Common myeloid progenitor, CD34-positive (primary cell): ENCODE data around the gene MAP7D3. TPM values are rescaled to one million over a fixed set of nuclear protein-coding genes. Genes with fewer than 3 reads are reported as not detected.
A peak's percentile ranks its signal among the peaks of the same experiment; 100 is the strongest.
"Not testable (repeated sequence)": the region's sequence is repeated elsewhere in the genome, so short reads cannot be mapped to it uniquely, and the experiment has no call there.

Experiments
- CTCF ChIA-PET: fragments of 350-600 bp; sonication (Branson Sonifier 250); formaldehyde crosslinking; loops from one replicate; lab custom pipeline; 2021; ENCODE audit warnings: antibody characterized with exemption; lab: Charles Lee
- POLR2A ChIA-PET: fragments of 350-600 bp; sonication (Branson Sonifier 250); formaldehyde crosslinking; loops from one replicate; lab custom pipeline; 2021; ENCODE audit warnings: antibody characterized with exemption; lab: Charles Lee
- DNase-seq, 3 donors: peaks; one replicate each; pipeline versions ENCODE4 v3.0.0 to v3.0.0-alpha.2; 2013
- H3K27ac ChIP-seq, 2 experiments: 1 replicate in 1 of 2; 2 replicates in 1 of 2; pipeline ENCODE4 v1.7.0; 2013; ENCODE audit warnings: inconsistent platforms in 2 of 2, low read length in 2 of 2, mild to moderate bottlenecking in 2 of 2, low read depth in 1 of 2, moderate library complexity in 1 of 2; ENCODE audit not compliant: severe bottlenecking in 2 of 2, insufficient read depth in 1 of 2, poor library complexity in 1 of 2
- H3K27me3 ChIP-seq, 5 experiments: replicated peaks in 2 of 5; 1 replicate in 3 of 5; 2 replicates in 2 of 5; pipeline versions ENCODE4 v1.6.1 to v1.7.0; 2013; ENCODE audit warnings: low read length in 4 of 5, mild to moderate bottlenecking in 2 of 5, moderate library complexity in 2 of 5, inconsistent platforms in 1 of 5; ENCODE audit not compliant: insufficient read depth in 5 of 5, control insufficient read depth in 4 of 5
- H3K36me3 ChIP-seq, 4 experiments: 1 replicate in 2 of 4; 2 replicates in 2 of 4; pipeline versions ENCODE4 v1.6.1 to v1.7.0; 2013; ENCODE audit warnings: low read length in 3 of 4, control low read depth in 1 of 4, mild to moderate bottlenecking in 1 of 4; ENCODE audit not compliant: control insufficient read depth in 4 of 4, insufficient read depth in 4 of 4
- H3K4me1 ChIP-seq, 4 experiments: 1 replicate in 3 of 4; 2 replicates in 1 of 4; pipeline versions ENCODE4 v1.6.1 to v1.7.1; 2013; ENCODE audit warnings: low read length in 3 of 4, mild to moderate bottlenecking in 3 of 4, control low read depth in 1 of 4, inconsistent platforms in 1 of 4, moderate library complexity in 1 of 4; ENCODE audit not compliant: control insufficient read depth in 4 of 4, insufficient read depth in 4 of 4; ENCODE audit errors: control extremely low read depth in 1 of 4
- H3K4me3 ChIP-seq, 7 experiments: 1 replicate in 4 of 7; 2 replicates in 3 of 7; pipeline versions ENCODE4 v1.5.1 to v1.7.0; 2013; ENCODE audit warnings: mild to moderate bottlenecking in 7 of 7, low read length in 6 of 7, moderate library complexity in 6 of 7, inconsistent platforms in 2 of 7, low read depth in 2 of 7, control low read depth in 1 of 7; ENCODE audit not compliant: insufficient read depth in 4 of 7, control insufficient read depth in 1 of 7; ENCODE audit errors: extremely low read depth in 1 of 7
- H3K9me3 ChIP-seq, 5 experiments: 1 replicate in 4 of 5; 2 replicates in 1 of 5; pipeline versions ENCODE4 v1.6.1 to v1.7.1; 2013; ENCODE audit warnings: low read length in 4 of 5, mild to moderate bottlenecking in 2 of 5, inconsistent platforms in 1 of 5, low read depth in 1 of 5, moderate library complexity in 1 of 5; ENCODE audit not compliant: control insufficient read depth in 4 of 5, insufficient read depth in 2 of 5; ENCODE audit errors: control extremely low read depth in 1 of 5
- WGBS: methylation state at CpG from one replicate; pipeline ENCODE4 v1.1.5; 2013; ENCODE audit not compliant: insufficient coverage; 5-methylcytosine and 5-hydroxymethylcytosine counted together
- polyA plus RNA-seq: library from polyadenylated mRNA; unstranded; fragments of 120-200 nt; gene quantifications from one replicate; pipeline ENCODE4 v1.2.1, GENCODE V29; 2013

MAP7D3 gene
- 21.9 TPM for polyA plus RNA-seq

DNA sequence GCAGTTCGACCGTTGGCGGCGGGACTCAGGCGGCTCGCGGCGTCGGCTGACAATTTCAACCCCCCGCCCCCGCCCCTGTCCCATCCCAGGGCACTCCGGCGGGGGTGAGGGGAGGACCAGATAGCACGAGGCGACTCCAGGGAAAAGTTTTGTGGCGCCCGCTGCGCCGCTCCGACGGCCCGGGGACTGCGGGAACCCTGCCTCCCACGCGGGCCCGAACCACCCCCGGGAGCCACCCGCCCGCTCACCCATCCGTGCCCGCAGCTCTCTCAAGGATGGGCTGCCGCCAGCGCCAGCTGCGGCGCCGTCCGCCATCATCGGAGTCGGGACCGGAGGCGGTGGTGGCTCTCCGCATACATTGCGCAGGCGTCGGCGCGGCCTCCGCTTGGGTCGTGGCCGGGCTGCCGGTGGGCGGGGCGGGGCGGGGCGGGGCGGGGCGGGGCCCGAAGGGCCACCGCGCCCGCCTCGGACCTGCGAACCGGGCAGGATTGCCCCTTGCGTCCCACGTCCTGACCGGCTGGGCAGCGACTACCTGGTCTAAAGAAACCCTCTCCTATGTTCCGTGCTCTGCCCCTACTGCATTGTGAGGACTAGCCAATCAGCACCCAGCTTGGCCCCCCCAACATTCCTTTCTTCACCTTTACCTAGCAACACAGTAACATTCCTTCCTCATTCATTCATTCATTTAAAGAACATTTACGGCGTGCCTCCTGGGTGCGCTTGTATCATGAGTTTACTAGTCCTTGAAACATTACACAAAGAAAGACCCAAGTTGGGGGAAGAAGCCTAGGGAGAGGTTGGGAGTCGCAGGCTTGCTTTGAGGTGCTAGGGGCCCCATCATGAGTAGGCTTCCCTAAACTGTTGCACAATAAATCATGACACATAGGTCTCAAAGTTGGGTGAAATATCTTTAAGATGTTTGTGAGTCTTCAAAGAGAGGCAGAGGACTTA lies at the start of gene MAP7D3:
MAP7D3 (minus strand) TSS at position 360 of the 951 bp plus-strand sequence; CDS start at position 318, 42 bp downstream.
- H3K36me3 ChIP-seq = no peaks in the 10 kb centered on the region
- peaks cover 0 to 9% (median 0%) of the 10 kb centered on the region in 5 experiments for H3K27me3 ChIP-seq
- peak; percentile 54 to 74 (median 66) for DNase-seq
- no peaks in the 10 kb centered on the region for H3K9me3 ChIP-seq
- CTCF ChIA-PET = interaction anchor here (0.6 to 1.6 kb wide), 2 partner anchors 16 to 92 kb away, joined by 4 to 5 read pairs; no protein-coding TSS in a partner anchor
- WGBS = 30% methylated on average over 57 of the region's 73 CpGs
- H3K27ac ChIP-seq = peak within 1 kb of the TSS in 1 of 2 experiments; percentile 25
- peak within 1 kb of the TSS; percentile 65 to 82 (median 69) for H3K4me3 ChIP-seq
- H3K4me1 ChIP-seq = peaks cover 2 to 12% (median 4%) of the 10 kb centered on the region in 4 experiments
- POLR2A ChIA-PET = no interaction called here

GRCh38 chrX:136300721-136301120 lies 49.5 kb upstream of the MAP7D3 start, which contains the start of gene ADGRG4:
ADGRG4 (plus strand) TSS chrX:136300963; CDS start chrX:136308778, 7,815 bp downstream.
- DNase-seq, H3K27me3 ChIP-seq, CTCF ChIA-PET, H3K9me3 ChIP-seq, H3K4me3 ChIP-seq, H3K27ac ChIP-seq, H3K36me3 ChIP-seq, POLR2A ChIA-PET, H3K4me1 ChIP-seq: not testable (repeated sequence)
- WGBS = no CpG with 5 or more reads among the region's 4 CpGs

DNA sequence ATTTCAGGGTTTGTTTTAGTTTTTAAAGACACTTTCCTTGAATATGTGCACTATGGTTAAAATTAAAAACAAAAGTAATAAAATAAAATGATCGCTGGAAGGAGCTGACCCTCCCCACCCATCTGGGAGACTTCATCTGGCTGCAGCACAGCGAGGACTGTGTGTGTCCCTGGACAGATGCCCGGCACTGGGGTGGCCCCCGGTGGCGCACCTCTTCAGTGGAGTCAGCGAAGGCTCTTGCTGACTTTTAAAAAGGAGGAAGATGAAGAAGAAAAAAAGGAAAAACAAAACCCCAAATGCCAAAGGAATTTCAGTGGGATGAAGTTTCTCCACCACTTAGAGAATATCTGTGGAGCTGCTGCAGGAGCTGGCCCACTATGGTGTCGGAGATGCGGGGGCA lies 44.2 kb upstream of the MAP7D3 start:
- DNase-seq = no peak
- H3K9me3 ChIP-seq = no peaks in the 10 kb centered on the region
- ChIA-PET POLR2A (no interaction called here), CTCF (no interaction called here)
- H3K4me1 ChIP-seq = no peaks in the 10 kb centered on the region
- H3K27ac ChIP-seq = no peak overlapping the region
- H3K27me3 ChIP-seq = peaks cover 0 to 3% (median 0%) of the 10 kb centered on the region in 5 experiments
- 89% methylated on average over 3 of the region's 8 CpGs for WGBS
- H3K4me3 ChIP-seq = no peak overlapping the region
- no peaks in the 10 kb centered on the region for H3K36me3 ChIP-seq

DNA sequence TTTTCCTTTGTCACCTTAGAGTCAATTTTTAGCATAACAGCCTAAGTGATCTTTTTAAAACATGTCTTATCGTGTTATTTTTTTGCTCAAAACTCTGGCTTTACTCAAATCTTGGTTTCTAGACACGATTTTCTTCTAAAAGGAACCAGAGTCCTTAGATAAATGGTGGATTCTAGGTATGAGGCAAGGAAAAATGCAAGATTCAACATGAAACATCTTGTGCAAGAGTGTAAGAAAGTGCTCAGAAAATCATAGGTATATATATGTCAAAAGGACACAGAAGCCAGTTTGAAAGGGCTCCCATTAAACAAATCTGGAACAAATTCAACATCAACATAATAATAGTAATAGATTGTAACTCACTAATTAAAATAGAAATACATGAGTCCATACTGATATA lies 41.5 kb upstream of the MAP7D3 start:
- 50% methylated on average over 1 of the region's 2 CpGs for WGBS
- CTCF ChIA-PET = no interaction called here
- Histone ChIP-seq H3K4me3 (no peak overlapping the region), H3K4me1 (no peaks in the 10 kb centered on the region), H3K36me3 (no peaks in the 10 kb centered on the region), H3K27ac (no peak overlapping the region), H3K27me3 (peaks cover 0 to 3% (median 0%) of the 10 kb centered on the region in 5 experiments), H3K9me3 (no peaks in the 10 kb centered on the region)
- DNase-seq = no peak
- POLR2A ChIA-PET = no interaction called here

GRCh38 chrX:136291824-136292223 lies 40.6 kb upstream of the MAP7D3 start:
- no peaks in the 10 kb centered on the region for H3K4me1 ChIP-seq
- CTCF ChIA-PET = no interaction called here
- no peak overlapping the region for H3K4me3 ChIP-seq
- H3K36me3 ChIP-seq = no peaks in the 10 kb centered on the region
- no peak for DNase-seq
- POLR2A ChIA-PET = no interaction called here
- H3K9me3 ChIP-seq = no peaks in the 10 kb centered on the region
- peaks cover 0 to 3% (median 0%) of the 10 kb centered on the region in 5 experiments for H3K27me3 ChIP-seq
- no peak overlapping the region for H3K27ac ChIP-seq
- WGBS = 100% methylated on average over 1 of the region's 2 CpGs

DNA sequence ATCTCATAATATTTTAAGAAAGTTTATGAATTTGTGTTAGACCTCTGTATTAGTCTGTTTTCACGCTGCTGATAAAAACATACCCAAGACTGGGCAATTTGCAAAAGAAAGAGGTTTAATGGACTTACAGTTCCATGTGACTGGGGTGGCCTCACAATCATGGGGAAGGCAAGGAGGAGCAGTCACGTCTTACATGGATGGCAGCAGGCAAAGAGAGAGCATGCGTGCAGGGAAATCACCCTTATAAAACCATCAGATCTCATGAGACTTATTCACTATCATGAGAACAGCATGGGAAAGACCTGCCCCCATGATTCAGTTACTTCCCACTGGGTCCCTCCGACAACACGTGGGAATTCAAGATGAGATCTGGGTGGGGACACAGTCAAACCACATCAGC lies 35.2 kb upstream of the MAP7D3 start:
- DNase-seq, H3K27me3 ChIP-seq, H3K36me3 ChIP-seq, H3K9me3 ChIP-seq, POLR2A ChIA-PET, H3K4me3 ChIP-seq, H3K4me1 ChIP-seq, CTCF ChIA-PET, H3K27ac ChIP-seq: not testable (repeated sequence)
- 83% methylated on average over 4 of the region's 5 CpGs for WGBS

DNA sequence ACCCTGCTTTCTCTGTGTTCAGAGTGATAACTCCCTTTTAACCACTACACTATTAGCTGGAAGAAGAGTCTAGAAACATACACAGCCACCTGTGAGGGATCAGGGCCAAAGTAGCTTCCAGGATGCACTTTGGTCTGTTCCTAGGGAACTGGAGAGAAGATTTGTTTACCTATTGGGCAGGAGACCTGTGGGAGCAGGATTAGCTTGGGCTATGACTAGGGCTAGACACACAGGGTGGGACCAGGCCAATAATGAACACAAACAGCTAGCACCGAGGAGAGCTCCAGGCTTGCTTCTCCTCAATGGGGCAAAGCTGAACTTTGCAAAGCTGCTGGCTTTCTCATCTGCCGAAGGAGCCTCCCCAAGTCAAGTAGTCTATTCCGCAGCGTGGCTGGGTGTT lies 24.4 kb upstream of the MAP7D3 start:
- CTCF ChIA-PET = interaction anchor here (1.4 kb wide), 1 partner anchor 217 kb away, joined by 4 read pairs; no protein-coding TSS in a partner anchor
- H3K4me1 ChIP-seq = peaks cover 0 to 15% (median 12%) of the 10 kb centered on the region in 4 experiments
- no peaks in the 10 kb centered on the region for H3K36me3 ChIP-seq
- H3K4me3 ChIP-seq = no peak overlapping the region
- H3K27me3 ChIP-seq = peaks cover 0 to 3% (median 0%) of the 10 kb centered on the region in 5 experiments
- 83% methylated on average over 4 of the region's 4 CpGs for WGBS
- POLR2A ChIA-PET = no interaction called here
- no peak for DNase-seq
- H3K9me3 ChIP-seq = no peaks in the 10 kb centered on the region
- H3K27ac ChIP-seq = no peak overlapping the region
